Measurements from ENCODE around the gene LZTR1. TPM values are rescaled to one million over a fixed set of nuclear protein-coding genes. Genes with fewer than 3 reads are reported as not detected.

Gene LZTR1
- total and polyA plus RNA-seq, 2 experiments from 2014 or later: 9.2 to 39.9 TPM

DNA sequence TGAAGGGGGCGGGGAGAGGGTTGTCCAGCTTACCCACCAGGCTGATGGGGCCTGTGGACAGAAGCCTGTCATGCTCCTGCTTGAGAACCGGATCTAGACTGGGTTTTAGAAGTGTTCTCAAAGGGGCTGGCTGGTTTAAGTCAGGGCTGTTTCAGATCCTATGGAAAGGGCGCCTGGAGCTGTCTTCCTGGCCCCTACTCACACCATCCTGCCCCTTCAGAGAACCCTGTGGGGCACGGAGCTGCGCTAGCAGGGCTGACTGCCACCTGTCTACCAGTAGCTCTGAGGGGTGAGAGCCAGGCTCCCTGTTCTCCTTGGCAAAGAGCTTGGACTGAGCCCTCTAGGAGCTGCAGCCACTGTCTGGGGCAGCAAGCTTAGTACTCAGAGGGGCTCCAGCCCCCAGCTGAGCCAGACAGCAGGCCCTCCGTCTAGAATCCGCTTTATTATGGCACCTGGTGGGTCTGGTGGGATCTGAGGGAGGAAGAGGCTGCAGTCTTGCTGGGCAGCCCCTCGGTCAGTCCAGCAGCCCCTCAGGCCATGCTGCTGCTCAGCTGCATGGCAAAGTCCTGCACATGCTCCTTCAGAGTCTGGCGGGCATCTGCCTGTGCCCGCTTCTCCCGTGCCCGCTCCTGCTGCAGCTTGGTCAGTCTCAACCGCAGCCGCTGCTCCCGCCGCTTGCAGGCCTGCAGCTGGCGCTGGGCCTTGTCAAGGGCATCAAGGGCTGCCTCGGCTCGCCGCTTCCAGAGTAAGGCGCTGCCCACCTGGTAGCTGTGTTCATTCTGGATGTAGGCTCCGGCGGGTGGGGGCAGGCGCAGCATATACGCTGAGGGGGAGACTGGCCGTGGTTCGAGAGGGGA, 17.5 kb downstream of the LZTR1 start (continued):
- TF ChIP-seq, protein P1, sequence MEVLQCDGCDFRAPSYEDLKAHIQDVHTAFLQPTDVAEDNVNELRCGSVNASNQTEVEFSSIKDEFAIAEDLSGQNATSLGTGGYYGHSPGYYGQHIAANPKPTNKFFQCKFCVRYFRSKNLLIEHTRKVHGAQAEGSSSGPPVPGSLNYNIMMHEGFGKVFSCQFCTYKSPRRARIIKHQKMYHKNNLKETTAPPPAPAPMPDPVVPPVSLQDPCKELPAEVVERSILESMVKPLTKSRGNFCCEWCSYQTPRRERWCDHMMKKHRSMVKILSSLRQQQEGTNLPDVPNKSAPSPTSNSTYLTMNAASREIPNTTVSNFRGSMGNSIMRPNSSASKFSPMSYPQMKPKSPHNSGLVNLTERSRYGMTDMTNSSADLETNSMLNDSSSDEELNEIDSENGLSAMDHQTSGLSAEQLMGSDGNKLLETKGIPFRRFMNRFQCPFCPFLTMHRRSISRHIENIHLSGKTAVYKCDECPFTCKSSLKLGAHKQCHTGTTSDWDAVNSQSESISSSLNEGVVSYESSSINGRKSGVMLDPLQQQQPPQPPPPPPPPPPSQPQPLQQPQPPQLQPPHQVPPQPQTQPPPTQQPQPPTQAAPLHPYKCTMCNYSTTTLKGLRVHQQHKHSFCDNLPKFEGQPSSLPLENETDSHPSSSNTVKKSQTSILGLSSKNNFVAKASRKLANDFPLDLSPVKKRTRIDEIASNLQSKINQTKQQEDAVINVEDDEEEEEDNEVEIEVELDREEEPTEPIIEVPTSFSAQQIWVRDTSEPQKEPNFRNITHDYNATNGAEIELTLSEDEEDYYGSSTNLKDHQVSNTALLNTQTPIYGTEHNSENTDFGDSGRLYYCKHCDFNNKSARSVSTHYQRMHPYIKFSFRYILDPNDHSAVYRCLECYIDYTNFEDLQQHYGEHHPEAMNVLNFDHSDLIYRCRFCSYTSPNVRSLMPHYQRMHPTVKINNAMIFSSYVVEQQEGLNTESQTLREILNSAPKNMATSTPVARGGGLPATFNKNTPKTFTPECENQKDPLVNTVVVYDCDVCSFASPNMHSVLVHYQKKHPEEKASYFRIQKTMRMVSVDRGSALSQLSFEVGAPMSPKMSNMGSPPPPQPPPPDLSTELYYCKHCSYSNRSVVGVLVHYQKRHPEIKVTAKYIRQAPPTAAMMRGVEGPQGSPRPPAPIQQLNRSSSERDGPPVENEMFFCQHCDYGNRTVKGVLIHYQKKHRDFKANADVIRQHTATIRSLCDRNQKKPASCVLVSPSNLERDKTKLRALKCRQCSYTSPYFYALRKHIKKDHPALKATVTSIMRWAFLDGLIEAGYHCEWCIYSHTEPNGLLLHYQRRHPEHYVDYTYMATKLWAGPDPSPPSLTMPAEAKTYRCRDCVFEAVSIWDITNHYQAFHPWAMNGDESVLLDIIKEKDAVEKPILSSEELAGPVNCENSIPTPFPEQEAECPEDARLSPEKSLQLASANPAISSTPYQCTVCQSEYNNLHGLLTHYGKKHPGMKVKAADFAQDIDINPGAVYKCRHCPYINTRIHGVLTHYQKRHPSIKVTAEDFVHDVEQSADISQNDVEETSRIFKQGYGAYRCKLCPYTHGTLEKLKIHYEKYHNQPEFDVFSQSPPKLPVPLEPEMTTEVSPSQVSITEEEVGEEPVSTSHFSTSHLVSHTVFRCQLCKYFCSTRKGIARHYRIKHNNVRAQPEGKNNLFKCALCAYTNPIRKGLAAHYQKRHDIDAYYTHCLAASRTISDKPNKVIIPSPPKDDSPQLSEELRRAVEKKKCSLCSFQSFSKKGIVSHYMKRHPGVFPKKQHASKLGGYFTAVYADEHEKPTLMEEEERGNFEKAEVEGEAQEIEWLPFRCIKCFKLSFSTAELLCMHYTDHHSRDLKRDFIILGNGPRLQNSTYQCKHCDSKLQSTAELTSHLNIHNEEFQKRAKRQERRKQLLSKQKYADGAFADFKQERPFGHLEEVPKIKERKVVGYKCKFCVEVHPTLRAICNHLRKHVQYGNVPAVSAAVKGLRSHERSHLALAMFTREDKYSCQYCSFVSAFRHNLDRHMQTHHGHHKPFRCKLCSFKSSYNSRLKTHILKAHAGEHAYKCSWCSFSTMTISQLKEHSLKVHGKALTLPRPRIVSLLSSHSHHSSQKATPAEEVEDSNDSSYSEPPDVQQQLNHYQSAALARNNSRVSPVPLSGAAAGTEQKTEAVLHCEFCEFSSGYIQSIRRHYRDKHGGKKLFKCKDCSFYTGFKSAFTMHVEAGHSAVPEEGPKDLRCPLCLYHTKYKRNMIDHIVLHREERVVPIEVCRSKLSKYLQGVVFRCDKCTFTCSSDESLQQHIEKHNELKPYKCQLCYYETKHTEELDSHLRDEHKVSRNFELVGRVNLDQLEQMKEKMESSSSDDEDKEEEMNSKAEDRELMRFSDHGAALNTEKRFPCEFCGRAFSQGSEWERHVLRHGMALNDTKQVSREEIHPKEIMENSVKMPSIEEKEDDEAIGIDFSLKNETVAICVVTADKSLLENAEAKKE (CRISPR knock-in tag; IDR thresholded peaks at IDR 0.05): no peak
- TF ChIP-seq POLR2AphosphoS5 (IDR thresholded peaks at IDR 0.05; ENCODE audit: low read depth) (no peak), EZH2phosphoT487 (IDR thresholded peaks at IDR 0.05; ENCODE audit: unreplicated experiment) (no peak), EZH2 (IDR thresholded peaks at IDR 0.05; ENCODE audit: low read depth, unreplicated experiment) (no peak), ZNF331 (CRISPR knock-in tag; IDR thresholded peaks at IDR 0.05; ENCODE audit: low read depth) (no peak)
- TF ChIP-seq, protein P2, sequence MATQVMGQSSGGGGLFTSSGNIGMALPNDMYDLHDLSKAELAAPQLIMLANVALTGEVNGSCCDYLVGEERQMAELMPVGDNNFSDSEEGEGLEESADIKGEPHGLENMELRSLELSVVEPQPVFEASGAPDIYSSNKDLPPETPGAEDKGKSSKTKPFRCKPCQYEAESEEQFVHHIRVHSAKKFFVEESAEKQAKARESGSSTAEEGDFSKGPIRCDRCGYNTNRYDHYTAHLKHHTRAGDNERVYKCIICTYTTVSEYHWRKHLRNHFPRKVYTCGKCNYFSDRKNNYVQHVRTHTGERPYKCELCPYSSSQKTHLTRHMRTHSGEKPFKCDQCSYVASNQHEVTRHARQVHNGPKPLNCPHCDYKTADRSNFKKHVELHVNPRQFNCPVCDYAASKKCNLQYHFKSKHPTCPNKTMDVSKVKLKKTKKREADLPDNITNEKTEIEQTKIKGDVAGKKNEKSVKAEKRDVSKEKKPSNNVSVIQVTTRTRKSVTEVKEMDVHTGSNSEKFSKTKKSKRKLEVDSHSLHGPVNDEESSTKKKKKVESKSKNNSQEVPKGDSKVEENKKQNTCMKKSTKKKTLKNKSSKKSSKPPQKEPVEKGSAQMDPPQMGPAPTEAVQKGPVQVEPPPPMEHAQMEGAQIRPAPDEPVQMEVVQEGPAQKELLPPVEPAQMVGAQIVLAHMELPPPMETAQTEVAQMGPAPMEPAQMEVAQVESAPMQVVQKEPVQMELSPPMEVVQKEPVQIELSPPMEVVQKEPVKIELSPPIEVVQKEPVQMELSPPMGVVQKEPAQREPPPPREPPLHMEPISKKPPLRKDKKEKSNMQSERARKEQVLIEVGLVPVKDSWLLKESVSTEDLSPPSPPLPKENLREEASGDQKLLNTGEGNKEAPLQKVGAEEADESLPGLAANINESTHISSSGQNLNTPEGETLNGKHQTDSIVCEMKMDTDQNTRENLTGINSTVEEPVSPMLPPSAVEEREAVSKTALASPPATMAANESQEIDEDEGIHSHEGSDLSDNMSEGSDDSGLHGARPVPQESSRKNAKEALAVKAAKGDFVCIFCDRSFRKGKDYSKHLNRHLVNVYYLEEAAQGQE (IDR thresholded peaks at IDR 0.05; ENCODE audit: unreplicated experiment): no peak
- TF ChIP-seq, protein P3, sequence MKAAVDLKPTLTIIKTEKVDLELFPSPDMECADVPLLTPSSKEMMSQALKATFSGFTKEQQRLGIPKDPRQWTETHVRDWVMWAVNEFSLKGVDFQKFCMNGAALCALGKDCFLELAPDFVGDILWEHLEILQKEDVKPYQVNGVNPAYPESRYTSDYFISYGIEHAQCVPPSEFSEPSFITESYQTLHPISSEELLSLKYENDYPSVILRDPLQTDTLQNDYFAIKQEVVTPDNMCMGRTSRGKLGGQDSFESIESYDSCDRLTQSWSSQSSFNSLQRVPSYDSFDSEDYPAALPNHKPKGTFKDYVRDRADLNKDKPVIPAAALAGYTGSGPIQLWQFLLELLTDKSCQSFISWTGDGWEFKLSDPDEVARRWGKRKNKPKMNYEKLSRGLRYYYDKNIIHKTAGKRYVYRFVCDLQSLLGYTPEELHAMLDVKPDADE (IDR thresholded peaks at IDR 0.05): no peak
